Ammon's horn (tissue), 1 donor: ENCODE data around the gene EIF5B.
A peak's percentile ranks its signal among the peaks of the same experiment; 100 is the strongest.

Experiments
- DNase-seq: peaks from one replicate; pipeline ENCODE4 v3.0.0-alpha.2; 2016; ENCODE audit warnings: low spot score

Gene EIF5B

DNA sequence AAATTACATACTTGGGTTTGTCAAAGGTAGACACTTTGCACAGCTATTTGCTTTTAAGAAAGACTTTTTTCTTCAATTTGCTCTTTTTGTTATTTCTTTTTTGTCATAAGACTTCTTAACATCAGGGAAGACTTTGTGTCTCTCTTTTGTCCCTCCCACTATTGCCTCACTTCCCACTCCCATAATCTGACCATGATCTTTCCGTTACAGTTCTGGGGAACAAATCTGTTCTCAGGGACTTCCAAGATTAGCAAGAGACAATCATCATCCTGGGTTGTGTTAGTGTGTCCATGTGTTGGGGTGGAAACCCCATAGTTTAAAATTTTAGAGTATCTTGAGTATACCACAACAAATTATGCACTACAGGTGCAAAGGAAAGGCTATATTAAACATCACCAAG lies 77.4 kb downstream of the EIF5B start:
- DNase-seq, result no peak

DNA sequence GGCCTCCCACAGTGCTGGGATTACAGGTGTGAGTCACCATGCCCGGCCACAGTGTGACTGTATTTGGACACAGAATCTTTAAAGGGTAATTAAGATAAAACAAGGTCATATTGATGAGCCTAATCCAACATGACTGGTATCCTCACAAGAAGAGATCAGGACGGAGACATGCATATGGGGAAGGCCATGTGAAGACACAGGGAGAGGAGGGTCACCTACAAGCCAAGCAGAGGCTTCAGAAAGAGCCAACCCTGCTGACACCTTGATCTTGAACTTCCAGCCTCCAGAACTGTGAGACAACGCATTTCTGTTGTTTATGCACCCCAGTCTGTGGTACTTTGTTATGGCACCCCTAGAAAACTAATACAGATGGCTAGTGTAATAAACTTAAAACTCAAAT lies 80.2 kb downstream of the EIF5B start:
- no peak for DNase-seq

DNA sequence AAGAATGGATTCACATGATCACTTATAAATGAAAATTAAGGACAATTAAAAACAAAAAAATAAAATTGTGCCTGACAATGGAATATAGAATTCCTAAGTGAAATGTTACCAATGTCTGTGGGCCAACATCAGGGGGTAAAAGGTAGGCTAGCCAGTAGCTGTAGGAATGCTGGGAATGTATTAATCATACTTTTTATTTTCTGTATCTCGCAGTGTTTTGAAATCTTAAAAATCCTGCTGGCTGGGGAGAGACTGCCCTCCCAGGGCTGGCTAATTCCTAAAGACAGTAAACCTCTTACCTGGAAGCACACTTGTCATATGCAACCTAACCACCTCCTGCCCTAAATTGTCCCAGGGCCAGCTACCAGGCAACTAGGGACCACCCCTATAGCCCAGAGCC lies 82.8 kb downstream of the EIF5B start:
- no peak for DNase-seq

DNA sequence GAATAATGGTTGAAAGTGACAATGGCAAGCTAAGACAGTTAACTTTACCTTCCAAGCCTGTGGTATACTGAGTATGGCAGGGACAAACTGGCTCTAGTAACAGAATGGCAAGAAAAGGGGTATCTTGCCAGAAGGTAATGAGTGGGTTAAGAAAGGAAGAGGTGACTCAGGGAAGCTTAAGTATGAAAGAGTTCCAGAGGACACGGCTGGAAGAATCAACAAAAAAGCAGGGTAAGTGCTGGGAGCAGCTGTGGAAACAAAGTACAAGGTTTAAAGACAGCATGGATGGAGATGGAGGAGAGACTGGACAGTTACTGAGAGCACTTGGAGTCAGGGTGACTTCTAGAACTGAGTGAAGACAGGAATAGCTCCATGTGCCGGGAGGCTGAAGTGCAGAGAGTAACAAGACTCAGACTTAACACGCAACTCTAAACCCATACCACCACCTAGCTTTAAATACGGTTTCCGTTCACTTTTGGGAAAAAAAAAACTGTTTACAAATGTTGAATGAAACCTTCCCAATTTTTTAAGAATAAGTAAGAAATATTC lies 83.6 kb downstream of the EIF5B start:
- no peak for DNase-seq

DNA sequence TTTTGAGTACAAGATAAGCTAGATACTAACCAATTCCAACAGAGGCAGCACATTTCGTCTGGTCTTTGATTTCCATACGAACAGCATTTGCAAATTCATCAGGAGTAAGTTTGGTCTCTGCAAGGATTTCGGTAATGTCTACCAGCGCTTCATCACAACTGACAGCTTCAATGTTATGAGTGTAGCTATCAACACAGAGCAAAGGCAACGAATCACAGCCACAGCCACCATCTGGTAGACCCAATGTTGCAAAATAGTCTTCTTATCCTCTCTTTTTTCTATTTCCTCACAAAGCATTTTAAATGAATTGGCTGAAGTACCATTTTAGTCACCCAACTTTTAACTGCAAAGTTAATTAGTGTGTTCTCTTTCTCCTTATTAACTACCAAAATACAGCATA lies 84.3 kb downstream of the EIF5B start:
- peak; percentile 69 for DNase-seq

DNA sequence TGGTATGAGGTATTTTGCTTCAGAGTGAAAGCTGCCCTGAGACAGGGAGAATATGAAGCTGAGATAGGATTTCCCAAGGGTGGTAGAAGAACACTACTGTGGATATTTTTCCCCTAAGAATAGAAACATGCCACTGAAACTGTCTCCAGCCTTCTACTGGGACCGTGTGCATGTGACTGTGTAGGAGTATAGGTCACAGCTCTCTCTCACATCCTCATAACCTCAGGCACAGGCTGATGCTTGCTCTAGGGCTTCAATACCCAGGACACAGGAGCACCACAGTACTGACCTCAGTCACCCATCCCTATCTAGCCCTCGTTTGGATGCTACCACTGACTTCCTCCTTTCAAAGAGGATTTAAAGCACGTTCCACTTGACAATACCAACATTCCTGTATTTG lies 85.4 kb downstream of the EIF5B start:
- DNase-seq, result no peak

DNA sequence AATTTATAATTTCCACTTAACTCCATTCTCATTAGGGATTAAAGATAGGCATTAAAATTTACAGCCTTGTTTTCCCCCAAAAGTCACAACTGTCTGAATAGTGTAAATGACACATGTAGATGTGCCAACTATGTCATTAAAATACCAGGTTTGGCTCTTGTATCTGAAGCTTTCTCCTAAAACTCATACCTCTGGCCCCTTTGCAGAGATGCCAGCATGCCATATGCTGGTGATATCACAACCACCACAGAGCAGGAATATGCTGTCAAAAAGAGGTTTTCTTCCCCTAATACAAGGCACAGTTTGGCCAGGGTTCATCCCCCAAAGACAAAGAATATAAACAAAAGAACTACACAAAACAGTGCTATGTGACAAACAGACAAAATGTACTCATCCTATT lies 87.2 kb downstream of the EIF5B start:
- DNase-seq, result no peak

DNA sequence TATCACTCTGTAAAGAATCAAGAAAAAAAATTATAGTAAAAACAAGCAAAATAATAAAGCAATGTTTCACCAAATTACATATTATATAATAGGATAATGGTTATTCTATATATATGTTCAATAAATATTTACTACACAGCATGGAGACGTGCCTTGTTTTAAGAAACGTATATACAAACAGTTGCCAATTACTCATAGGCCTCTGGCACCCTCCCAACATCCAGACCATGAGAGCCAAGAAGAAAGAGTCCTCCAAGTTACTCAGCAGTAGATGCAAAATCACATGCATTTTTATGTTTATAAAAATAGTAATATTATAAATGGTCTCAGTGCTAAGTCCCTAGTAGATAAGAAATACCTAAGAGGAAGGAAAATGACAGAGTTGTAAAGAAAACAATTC lies 87.8 kb downstream of the EIF5B start:
- no peak for DNase-seq

DNA sequence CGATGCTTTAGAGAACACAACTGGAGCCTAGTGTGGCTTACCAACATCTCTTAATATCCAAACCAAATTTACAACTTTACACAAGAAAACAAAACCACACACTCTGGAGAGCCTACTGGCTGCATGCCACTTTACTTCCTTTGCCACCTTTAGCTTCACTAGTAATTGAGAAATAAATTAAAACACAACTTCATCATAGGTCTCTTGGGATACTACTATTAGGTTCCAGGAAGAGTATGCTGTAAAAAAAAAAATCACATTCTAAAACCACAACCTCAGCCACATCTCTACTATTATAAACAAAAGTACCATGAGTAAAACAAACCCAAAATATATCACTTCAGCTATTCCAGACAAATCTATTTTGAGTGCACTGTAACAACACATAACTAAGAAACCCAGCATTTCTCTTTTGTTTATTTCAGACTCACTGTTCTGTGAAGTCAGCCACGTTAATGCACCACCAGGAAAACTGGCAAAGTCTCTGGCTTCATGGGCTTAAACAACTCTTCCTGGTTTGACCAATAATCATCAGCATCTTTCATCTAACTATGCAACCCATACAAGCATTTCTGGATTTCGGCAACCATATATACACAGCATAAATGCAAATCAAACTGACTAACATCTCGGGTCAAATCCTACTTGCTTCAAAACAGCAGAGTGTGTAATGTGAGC lies 93.6 kb downstream of the EIF5B start:
- DNase-seq, result no peak

DNA sequence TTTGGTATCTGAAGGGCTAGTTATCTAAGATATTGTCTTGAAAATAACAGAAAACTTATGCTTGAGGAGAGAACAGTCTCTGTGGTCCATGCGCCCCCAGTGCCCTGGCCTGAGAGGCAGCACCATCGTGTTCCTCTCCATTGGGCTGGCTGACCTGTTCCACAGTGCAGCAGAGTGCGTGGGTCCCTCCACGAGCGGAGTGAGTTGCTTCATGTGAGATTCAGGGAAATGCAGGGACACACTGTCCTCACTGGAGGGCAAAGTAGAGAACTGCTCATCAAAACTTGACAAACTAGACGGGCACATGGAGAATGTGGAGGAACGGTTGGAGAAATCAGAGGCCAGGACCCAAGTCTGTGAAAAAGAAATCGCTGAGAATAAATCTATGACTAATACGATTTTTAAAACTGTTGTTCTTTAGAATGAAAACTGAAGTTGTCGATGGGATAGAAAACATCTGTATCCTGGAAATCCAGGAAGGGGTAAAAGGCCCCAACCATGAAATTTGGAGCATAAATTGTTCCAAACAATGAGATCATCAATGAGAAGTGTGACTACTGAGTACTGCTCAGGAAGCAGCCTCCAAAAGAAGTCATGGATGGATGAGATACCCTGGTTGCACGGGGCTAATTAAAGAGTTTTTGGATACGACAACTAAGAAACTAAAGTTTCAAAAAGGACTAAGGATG lies 94.5 kb downstream of the EIF5B start:
- no peak for DNase-seq

DNA sequence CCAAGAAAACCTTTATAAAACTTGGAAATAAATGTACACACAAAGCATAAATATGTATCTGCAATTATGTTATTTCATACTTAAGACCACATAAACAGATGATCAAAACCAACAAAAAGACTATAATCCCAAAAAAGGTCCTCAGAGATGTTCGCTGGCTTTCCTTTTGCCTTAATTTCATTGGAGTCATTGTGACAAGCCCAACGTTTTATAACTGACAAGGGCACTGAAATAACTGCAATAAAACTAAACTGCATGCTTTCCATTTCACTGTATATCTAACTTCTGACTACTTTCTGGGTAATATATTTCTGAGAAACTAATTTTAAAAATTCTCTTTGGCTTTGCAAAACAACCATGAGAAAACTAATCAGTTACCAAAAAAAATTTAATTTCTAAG lies 96.2 kb downstream of the EIF5B start:
- DNase-seq, result no peak

DNA sequence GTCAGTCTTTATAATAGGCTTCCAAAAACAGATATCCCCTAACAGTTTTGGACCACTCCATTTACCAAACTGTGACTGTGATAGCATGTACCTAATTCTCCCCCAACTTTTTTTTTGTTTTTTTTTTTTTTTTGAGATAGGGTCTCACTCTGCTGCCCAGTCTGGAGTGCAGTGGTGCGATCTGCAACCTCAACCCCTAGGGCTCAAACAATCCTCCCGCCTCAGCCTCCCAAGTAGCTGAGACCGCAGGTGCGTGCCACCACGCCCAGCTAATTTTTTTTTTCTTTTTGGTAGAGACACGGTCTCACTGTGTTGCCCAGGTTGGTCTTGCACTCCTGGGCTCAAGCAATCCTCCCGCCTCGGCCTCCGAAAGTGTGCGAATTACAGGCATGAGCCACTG lies 99.7 kb downstream of the EIF5B start:
- DNase-seq, result no peak

DNA sequence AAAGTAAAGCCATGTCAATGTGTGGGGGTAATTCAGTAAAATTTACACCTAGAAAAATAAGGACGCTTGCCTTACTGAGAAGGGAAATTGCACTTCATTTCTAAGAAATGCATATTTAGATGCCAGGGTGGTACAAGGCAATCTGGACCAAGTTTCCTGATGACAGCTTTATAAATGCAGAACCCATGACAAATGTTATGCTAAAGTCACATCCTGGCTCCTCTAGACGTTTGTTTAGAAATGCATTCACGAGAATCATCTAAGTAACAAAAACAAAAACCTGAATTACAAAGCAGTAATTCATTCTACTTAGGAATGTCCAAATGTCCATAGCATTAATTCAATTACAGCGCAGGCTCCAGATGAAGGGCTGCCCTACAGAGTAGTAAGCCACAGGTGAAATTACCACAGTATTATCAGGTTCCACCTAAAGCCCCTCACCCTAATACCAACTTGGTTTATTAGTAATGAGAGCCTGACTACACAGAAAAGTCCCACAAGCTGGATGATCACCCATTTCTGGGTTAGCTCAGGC lies 102.8 kb downstream of the EIF5B start:
- no peak for DNase-seq

DNA sequence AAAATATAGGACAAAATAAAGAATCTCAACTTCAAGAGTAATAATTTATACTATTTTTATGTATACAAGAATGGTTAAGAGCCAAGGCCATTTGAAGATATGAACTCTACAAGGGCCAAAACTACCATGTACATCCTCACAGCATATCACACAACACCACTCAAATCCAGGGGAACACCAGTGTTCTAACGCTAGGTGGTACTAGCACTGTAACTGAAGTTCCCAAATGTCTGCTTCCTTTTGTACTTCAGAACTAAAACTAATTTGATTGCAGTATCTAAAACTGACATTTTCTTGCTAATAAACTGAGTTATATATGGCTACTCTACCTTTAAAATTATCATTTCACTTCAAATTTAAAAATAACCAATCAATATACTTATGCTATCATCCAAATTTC lies 105.6 kb downstream of the EIF5B start:
- peak; percentile 34 for DNase-seq

DNA sequence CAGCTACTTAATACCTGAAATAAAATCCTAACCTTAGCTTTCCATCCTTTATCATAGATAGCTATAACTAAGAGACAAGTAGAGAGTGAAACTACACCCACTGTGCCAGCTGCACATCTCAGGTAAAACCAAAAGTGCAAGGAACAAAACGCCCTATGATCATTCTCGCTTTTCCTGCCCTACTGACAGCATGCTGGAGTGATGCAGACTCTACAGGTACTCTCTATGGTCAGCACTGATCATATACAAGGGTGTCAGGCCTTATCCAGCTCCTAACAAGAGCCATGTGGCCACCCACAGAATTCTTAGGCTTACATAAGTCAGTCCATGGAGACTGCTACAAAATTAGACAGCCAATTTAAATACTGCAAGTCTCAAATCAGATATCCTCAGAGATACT lies 107.0 kb downstream of the EIF5B start:
- no peak for DNase-seq

DNA sequence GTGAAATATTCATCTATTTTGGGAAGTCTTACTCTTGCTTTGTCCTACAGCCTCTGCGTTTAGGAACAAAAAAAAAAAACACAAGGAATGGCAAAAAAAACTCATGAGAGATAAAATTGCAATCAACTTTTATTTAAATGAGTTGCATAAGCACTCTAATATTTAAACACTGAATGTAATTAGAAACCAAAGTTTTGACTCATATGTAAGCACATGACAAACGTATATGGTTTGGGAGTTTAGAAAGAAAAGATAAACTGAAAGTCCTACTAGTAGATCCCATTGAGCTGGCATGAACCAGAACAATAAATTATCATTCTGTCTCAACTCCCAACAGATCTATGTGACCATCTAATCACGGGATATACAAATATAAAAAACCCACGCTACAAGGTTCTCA lies 107.9 kb downstream of the EIF5B start:
- DNase-seq, result no peak

DNA sequence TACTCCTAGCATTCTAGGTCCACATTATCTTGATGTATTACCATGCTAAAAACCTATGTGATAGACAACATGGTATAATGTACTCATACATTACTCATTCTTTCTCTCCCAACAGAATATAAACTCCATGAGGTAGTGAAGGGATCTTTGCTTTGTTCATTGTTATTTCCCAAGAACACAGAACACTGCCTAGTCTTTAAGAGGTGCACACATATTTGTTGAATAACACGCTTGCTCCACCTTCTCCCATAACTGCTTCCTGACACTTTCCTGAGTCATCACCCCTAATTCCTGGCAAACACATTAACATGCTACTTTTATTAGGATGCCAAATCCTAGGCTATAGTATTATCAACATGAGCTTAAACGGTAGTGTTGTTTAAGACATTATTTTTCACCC lies 111.4 kb downstream of the EIF5B start:
- DNase-seq, result no peak

DNA sequence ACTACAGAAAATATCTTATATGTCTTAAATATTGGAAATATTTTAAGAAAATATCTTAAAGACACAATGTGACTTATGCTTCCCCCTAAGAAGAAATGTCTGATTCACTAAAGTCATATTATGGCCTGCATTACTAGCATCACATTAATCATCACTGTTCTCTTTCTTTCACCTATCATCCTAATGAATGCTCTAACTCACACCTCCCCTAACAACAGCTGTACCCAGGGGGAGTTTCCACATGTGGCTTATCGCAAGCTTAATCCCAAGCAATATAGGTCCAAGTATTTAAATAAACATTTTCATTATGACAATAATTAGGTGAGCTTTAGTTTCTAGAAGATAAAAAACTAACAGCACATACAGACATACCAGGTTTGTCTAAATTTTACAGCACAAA lies 113.0 kb downstream of the EIF5B start:
- DNase-seq, result no peak
